HCT116 (cell line): Measurements from ENCODE around the gene ACO2.

ENCODE experiments used
- CTCF ChIP-seq, 3 experiments: fragments of 200-600 bp in 1 of 3; sonication (generic) in 1 of 3; IDR thresholded peaks in 2 of 3; conservative IDR thresholded peaks in 1 of 3; 2 replicates each; pipeline ENCODE4 v1.5.1; 2012 to 2017; ENCODE audit warnings: low read depth in 2 of 3, low read length in 2 of 3, antibody characterized with exemption in 1 of 3, borderline replicate concordance in 1 of 3, control low read depth in 1 of 3, mild to moderate bottlenecking in 1 of 3, mixed read lengths in 1 of 3, mixed run types in 1 of 3, moderate library complexity in 1 of 3; ENCODE audit not compliant: insufficient read depth in 1 of 3
- ELF1 ChIP-seq: IDR thresholded peaks from 2 replicates; pipeline ENCODE4 v1.6.1; 2012; ENCODE audit warnings: low read depth, borderline replicate concordance
- POLR2AphosphoS5 ChIP-seq: IDR thresholded peaks from 2 replicates; pipeline ENCODE4 v1.6.1; 2011; ENCODE audit warnings: mild to moderate bottlenecking, low read depth, low read length, moderate library complexity
- SIN3A ChIP-seq: IDR thresholded peaks from 2 replicates; pipeline ENCODE4 v1.6.1; 2012; ENCODE audit warnings: low read depth
- SRF ChIP-seq: IDR thresholded peaks from 2 replicates; pipeline ENCODE4 v1.6.1; 2012; ENCODE audit warnings: low read depth
- TCF7L2 ChIP-seq: IDR thresholded peaks from 2 replicates; pipeline ENCODE4 v1.7.0; 2011; ENCODE audit warnings: borderline replicate concordance, inconsistent platforms; ENCODE audit not compliant: insufficient read depth, insufficient read length; ENCODE audit errors: extremely low read depth

- TF ChIP-seq CTCF (IDR thresholded peaks at IDR 0.05 in 2 of 3, conservative IDR thresholded peaks at IDR 0.05 in 1 of 3; ENCODE audit: borderline replicate concordance in 1 of 3, insufficient read depth in 1 of 3, low read depth in 2 of 3, low read length in 2 of 3) (no peak), TCF7L2 (no peak), ELF1 (no peak), SIN3A (no peak), SRF (no peak), POLR2AphosphoS5 (no peak)
Observed at GRCh38 chr22:41429951-41430332, 39.0 kb upstream of the ACO2 start.
